M059J (cell line): ENCODE results near the gene VAV2. TPM values are rescaled to one million over a fixed set of nuclear protein-coding genes. Genes with fewer than 3 reads are reported as not detected.
A peak's percentile ranks its signal among the peaks of the same experiment; 100 is the strongest.

Source experiments
- DNase-seq: peaks from one replicate; pipeline ENCODE4 v3.0.0-alpha.2; 2012; ENCODE audit warnings: low read depth
- total RNA-seq: library from RNA; depleted of rRNA; stranded (reverse); fragments of >200 nt; shearing (Covaris generic); gene quantifications from 2 replicates; pipeline ENCODE4 v1.2.3, GENCODE V29; 2014

The VAV2 gene
- total RNA-seq, 1 experiment from 2014 or later, result 17.2 TPM

- DNase-seq, result no peak
Measured at GRCh38 chr9:134028575-134029247, 36.6 kb upstream of the VAV2 start.

- no peak for DNase-seq
Measured at GRCh38 chr9:134028076-134028475, 36.0 kb upstream of the VAV2 start.

GRCh38 chr9:134027561-134027960, 35.4 kb upstream of the VAV2 start:
- DNase-seq, result no peak

- no peak for DNase-seq
Measured at GRCh38 chr9:134026981-134027380, 34.9 kb upstream of the VAV2 start.

- DNase-seq, result no peak
Measured at GRCh38 chr9:134026581-134026980, 34.5 kb upstream of the VAV2 start.

GRCh38 chr9:134025606-134026541, 33.8 kb upstream of the VAV2 start:
- peak; percentile 37 for DNase-seq

GRCh38 chr9:134024828-134025605, 32.9 kb upstream of the VAV2 start, which contains the start of gene BRD3OS:
Gene BRD3OS, plus strand, starts transcription at chr9:134025481. Its CDS starts 1,267 bp downstream, at chr9:134026748.
- DNase-seq, result peak; percentile 96

- DNase-seq, result no peak
Measured at GRCh38 chr9:134024214-134024792, 32.2 kb upstream of the VAV2 start.

- no peak for DNase-seq
Measured at GRCh38 chr9:134014946-134015345, 22.8 kb upstream of the VAV2 start.

- DNase-seq, result peak; percentile 59
Measured at GRCh38 chr9:134011401-134011800, 19.3 kb upstream of the VAV2 start.

GRCh38 chr9:134010310-134011173, 18.4 kb upstream of the VAV2 start:
- DNase-seq, result peak; percentile 69

GRCh38 chr9:134007571-134007970, 15.4 kb upstream of the VAV2 start:
- DNase-seq, result no peak

GRCh38 chr9:134007150-134007549, 15.0 kb upstream of the VAV2 start:
- DNase-seq, result no peak

- no peak for DNase-seq
Measured at GRCh38 chr9:134005381-134005780, 13.3 kb upstream of the VAV2 start.

GRCh38 chr9:134004881-134005280, 12.8 kb upstream of the VAV2 start:
- DNase-seq, result no peak

GRCh38 chr9:134004131-134004873, 12.2 kb upstream of the VAV2 start:
- no peak for DNase-seq

GRCh38 chr9:134003237-134003636, 11.1 kb upstream of the VAV2 start:
- DNase-seq, result no peak

- no peak for DNase-seq
Measured at GRCh38 chr9:134002796-134003195, 10.7 kb upstream of the VAV2 start.

GRCh38 chr9:133999851-134000265, 7.7 kb upstream of the VAV2 start:
- DNase-seq, result no peak
